ENCODE measurements around the gene FDCSP. TPM values are rescaled to one million over a fixed set of nuclear protein-coding genes. Genes with fewer than 3 reads are reported as not detected.

Gene FDCSP
- total RNA-seq: not detected
- not detected for total RNA-seq (2013)
- 0 reads per million in 29 experiments for total RNA-seq

- POLR2A ChIA-PET: no interaction called here
- H3K4me1 ChIP-seq (ENCODE audit: control insufficient read depth in 1 of 2, extremely low read depth in 1 of 2, insufficient read depth in 2 of 2, low read length in 2 of 2): no peaks in the 10 kb centered on the region
- H3K4me3 ChIP-seq (ENCODE audit: control insufficient read depth in 1 of 2, extremely low read depth in 1 of 2, low read length in 1 of 2): no peak within 1 kb of the TSS
- H3K27me3 Mint-ChIP-seq: no peaks in the 10 kb centered on the region
- H3K9me3 Mint-ChIP-seq: no peaks in the 10 kb centered on the region
- H3K4me3 Mint-ChIP-seq: no peak within 1 kb of the TSS
- no peaks in the 10 kb centered on the region for H3K36me3 ChIP-seq (ENCODE audit: control insufficient read depth in 2 of 2, extremely low read depth in 1 of 2, insufficient read depth in 1 of 2, low read length in 1 of 2)
- H3K27me3 ChIP-seq (replicated peaks in 1 of 2; ENCODE audit: control insufficient read depth in 2 of 2, extremely low read depth in 1 of 2, insufficient read depth in 2 of 2, low read length in 1 of 2): no peaks in the 10 kb centered on the region
- H3K27ac Mint-ChIP-seq: no peak within 1 kb of the TSS
- H3K36me3 Mint-ChIP-seq: no peaks in the 10 kb centered on the region
- no peaks in the 10 kb centered on the region for H3K9me3 ChIP-seq
- no CpG with 5 or more reads among the region's 2 CpGs for WGBS (ENCODE audit: insufficient coverage)
- no peak within 1 kb of the TSS for H3K27ac ChIP-seq (ENCODE audit: low read length)
- no peaks in the 10 kb centered on the region for H3K4me1 Mint-ChIP-seq
- CTCF ChIA-PET: no interaction called here
- no peak for DNase-seq
- ATAC-seq (replicated peaks in 1 of 4): no peak
These were observed at the start of gene FDCSP for GRCh38 chr4:70225824-70226223. TSS of gene FDCSP (plus strand) at chr4:70226124. CDS start at chr4:70231195, 5,071 bp downstream.

- ATAC-seq (replicated peaks in 1 of 4) (no peak), DNase-seq (no peak)
- POLR2A ChIA-PET: no interaction called here
- H3K27me3 Mint-ChIP-seq: no peaks in the 10 kb centered on the region
- CTCF ChIA-PET: interaction anchor here in 1 of 2 donors (0.7 kb wide), 1 partner anchor 122 kb away, joined by 3 read pairs; no protein-coding TSS in a partner anchor
- WGBS (ENCODE audit: insufficient coverage): 88% methylated on average over 3 of the region's 5 CpGs
- no peaks in the 10 kb centered on the region for H3K4me1 Mint-ChIP-seq
- H3K9me3 Mint-ChIP-seq: no peaks in the 10 kb centered on the region
- H3K27ac Mint-ChIP-seq: no peak overlapping the region
- Histone ChIP-seq H3K27ac (ENCODE audit: low read length) (no peak overlapping the region), H3K4me3 (ENCODE audit: control insufficient read depth in 1 of 2, extremely low read depth in 1 of 2, low read length in 1 of 2) (no peak overlapping the region), H3K9me3 (no peaks in the 10 kb centered on the region), H3K27me3 (replicated peaks in 1 of 2; ENCODE audit: control insufficient read depth in 2 of 2, extremely low read depth in 1 of 2, insufficient read depth in 2 of 2, low read length in 1 of 2) (no peaks in the 10 kb centered on the region), H3K36me3 (ENCODE audit: control insufficient read depth in 2 of 2, extremely low read depth in 1 of 2, insufficient read depth in 1 of 2, low read length in 1 of 2) (no peaks in the 10 kb centered on the region), H3K4me1 (ENCODE audit: control insufficient read depth in 1 of 2, extremely low read depth in 1 of 2, insufficient read depth in 2 of 2, low read length in 2 of 2) (no peaks in the 10 kb centered on the region)
- H3K36me3 Mint-ChIP-seq: no peaks in the 10 kb centered on the region
- H3K4me3 Mint-ChIP-seq: no peak overlapping the region
These were observed 48.8 kb upstream of the FDCSP start for GRCh38 chr4:70177090-70177489.

GRCh38 chr4:70178075-70178660 is 47.8 kb upstream of the FDCSP start:
- no peak overlapping the region for H3K4me3 ChIP-seq (ENCODE audit: control insufficient read depth in 1 of 2, extremely low read depth in 1 of 2, low read length in 1 of 2)
- Mint-ChIP-seq H3K4me3 (no peak overlapping the region), H3K9me3 (no peaks in the 10 kb centered on the region), H3K36me3 (no peaks in the 10 kb centered on the region), H3K27ac (no peak overlapping the region), H3K27me3 (no peaks in the 10 kb centered on the region), H3K4me1 (no peaks in the 10 kb centered on the region)
- H3K4me1 ChIP-seq (ENCODE audit: control insufficient read depth in 1 of 2, extremely low read depth in 1 of 2, insufficient read depth in 2 of 2, low read length in 2 of 2): no peaks in the 10 kb centered on the region
- POLR2A ChIA-PET: no interaction called here
- no peaks in the 10 kb centered on the region for H3K27me3 ChIP-seq (replicated peaks in 1 of 2; ENCODE audit: control insufficient read depth in 2 of 2, extremely low read depth in 1 of 2, insufficient read depth in 2 of 2, low read length in 1 of 2)
- 71% methylated on average over 4 of the region's 5 CpGs for WGBS (ENCODE audit: insufficient coverage)
- CTCF ChIA-PET: no interaction called here
- DNase-seq (no peak), ATAC-seq (replicated peaks in 1 of 4) (no peak)
- H3K9me3 ChIP-seq: no peaks in the 10 kb centered on the region
- no peak overlapping the region for H3K27ac ChIP-seq (ENCODE audit: low read length)
- no peaks in the 10 kb centered on the region for H3K36me3 ChIP-seq (ENCODE audit: control insufficient read depth in 2 of 2, extremely low read depth in 1 of 2, insufficient read depth in 1 of 2, low read length in 1 of 2)

GRCh38 chr4:70179811-70180210 is 46.1 kb upstream of the FDCSP start:
- no peaks in the 10 kb centered on the region for H3K9me3 ChIP-seq
- ATAC-seq (replicated peaks in 1 of 4) (no peak), DNase-seq (no peak)
- Mint-ChIP-seq H3K36me3 (no peaks in the 10 kb centered on the region), H3K27me3 (no peaks in the 10 kb centered on the region), H3K4me3 (no peak overlapping the region), H3K4me1 (no peaks in the 10 kb centered on the region), H3K27ac (no peak overlapping the region), H3K9me3 (no peaks in the 10 kb centered on the region)
- H3K27ac ChIP-seq (ENCODE audit: low read length): no peak overlapping the region
- H3K27me3 ChIP-seq (replicated peaks in 1 of 2; ENCODE audit: control insufficient read depth in 2 of 2, extremely low read depth in 1 of 2, insufficient read depth in 2 of 2, low read length in 1 of 2): no peaks in the 10 kb centered on the region
- CTCF ChIA-PET: no interaction called here
- 100% methylated on average over 1 of the region's 2 CpGs for WGBS (ENCODE audit: insufficient coverage)
- POLR2A ChIA-PET: no interaction called here
- no peak overlapping the region for H3K4me3 ChIP-seq (ENCODE audit: control insufficient read depth in 1 of 2, extremely low read depth in 1 of 2, low read length in 1 of 2)
- no peaks in the 10 kb centered on the region for H3K36me3 ChIP-seq (ENCODE audit: control insufficient read depth in 2 of 2, extremely low read depth in 1 of 2, insufficient read depth in 1 of 2, low read length in 1 of 2)
- no peaks in the 10 kb centered on the region for H3K4me1 ChIP-seq (ENCODE audit: control insufficient read depth in 1 of 2, extremely low read depth in 1 of 2, insufficient read depth in 2 of 2, low read length in 2 of 2)

- Histone ChIP-seq H3K27ac (ENCODE audit: low read length) (no peak overlapping the region), H3K4me1 (ENCODE audit: control insufficient read depth in 1 of 2, extremely low read depth in 1 of 2, insufficient read depth in 2 of 2, low read length in 2 of 2) (no peaks in the 10 kb centered on the region), H3K36me3 (ENCODE audit: control insufficient read depth in 2 of 2, extremely low read depth in 1 of 2, insufficient read depth in 1 of 2, low read length in 1 of 2) (no peaks in the 10 kb centered on the region), H3K27me3 (replicated peaks in 1 of 2; ENCODE audit: control insufficient read depth in 2 of 2, extremely low read depth in 1 of 2, insufficient read depth in 2 of 2, low read length in 1 of 2) (no peaks in the 10 kb centered on the region), H3K4me3 (ENCODE audit: control insufficient read depth in 1 of 2, extremely low read depth in 1 of 2, low read length in 1 of 2) (no peak overlapping the region), H3K9me3 (no peaks in the 10 kb centered on the region)
- no peaks in the 10 kb centered on the region for H3K36me3 Mint-ChIP-seq
- H3K9me3 Mint-ChIP-seq: no peaks in the 10 kb centered on the region
- ChIA-PET POLR2A (no interaction called here), CTCF (interaction anchor here (0.5 to 0.6 kb wide), 2 partner anchors 16 to 296 kb away, joined by 5 to 6 read pairs; no protein-coding TSS in a partner anchor)
- ATAC-seq (replicated peaks in 1 of 4) (no peak), DNase-seq (no peak)
- no peak overlapping the region for H3K4me3 Mint-ChIP-seq
- WGBS (ENCODE audit: insufficient coverage): no CpG with 5 or more reads among the region's 1 CpG
- H3K4me1 Mint-ChIP-seq: no peaks in the 10 kb centered on the region
- no peak overlapping the region for H3K27ac Mint-ChIP-seq
- H3K27me3 Mint-ChIP-seq: no peaks in the 10 kb centered on the region
These were observed 44.1 kb upstream of the FDCSP start for GRCh38 chr4:70181864-70182263.

- no peaks in the 10 kb centered on the region for H3K4me1 ChIP-seq (ENCODE audit: control insufficient read depth in 1 of 2, extremely low read depth in 1 of 2, insufficient read depth in 2 of 2, low read length in 2 of 2)
- H3K27me3 Mint-ChIP-seq: no peaks in the 10 kb centered on the region
- no peaks in the 10 kb centered on the region for H3K4me1 Mint-ChIP-seq
- ChIA-PET CTCF (interaction anchor here (0.5 to 0.6 kb wide), 2 partner anchors 15 to 297 kb away, joined by 5 to 6 read pairs; no protein-coding TSS in a partner anchor), POLR2A (no interaction called here)
- no peak overlapping the region for H3K27ac ChIP-seq (ENCODE audit: low read length)
- H3K36me3 ChIP-seq (ENCODE audit: control insufficient read depth in 2 of 2, extremely low read depth in 1 of 2, insufficient read depth in 1 of 2, low read length in 1 of 2): no peaks in the 10 kb centered on the region
- no peak overlapping the region for H3K4me3 Mint-ChIP-seq
- ATAC-seq (replicated peaks in 1 of 4): no peak
- H3K4me3 ChIP-seq (ENCODE audit: control insufficient read depth in 1 of 2, extremely low read depth in 1 of 2, low read length in 1 of 2): no peak overlapping the region
- H3K27ac Mint-ChIP-seq: no peak overlapping the region
- DNase-seq: no peak
- no peaks in the 10 kb centered on the region for H3K9me3 ChIP-seq
- 75% methylated on average over 1 of the region's 2 CpGs for WGBS (ENCODE audit: insufficient coverage)
- no peaks in the 10 kb centered on the region for H3K36me3 Mint-ChIP-seq
- H3K9me3 Mint-ChIP-seq: no peaks in the 10 kb centered on the region
- H3K27me3 ChIP-seq (replicated peaks in 1 of 2; ENCODE audit: control insufficient read depth in 2 of 2, extremely low read depth in 1 of 2, insufficient read depth in 2 of 2, low read length in 1 of 2): no peaks in the 10 kb centered on the region
These were observed 43.3 kb upstream of the FDCSP start for GRCh38 chr4:70182517-70183167.

All from T-cell (primary cell).